ENCODE results near the gene ACAD10.

DNA sequence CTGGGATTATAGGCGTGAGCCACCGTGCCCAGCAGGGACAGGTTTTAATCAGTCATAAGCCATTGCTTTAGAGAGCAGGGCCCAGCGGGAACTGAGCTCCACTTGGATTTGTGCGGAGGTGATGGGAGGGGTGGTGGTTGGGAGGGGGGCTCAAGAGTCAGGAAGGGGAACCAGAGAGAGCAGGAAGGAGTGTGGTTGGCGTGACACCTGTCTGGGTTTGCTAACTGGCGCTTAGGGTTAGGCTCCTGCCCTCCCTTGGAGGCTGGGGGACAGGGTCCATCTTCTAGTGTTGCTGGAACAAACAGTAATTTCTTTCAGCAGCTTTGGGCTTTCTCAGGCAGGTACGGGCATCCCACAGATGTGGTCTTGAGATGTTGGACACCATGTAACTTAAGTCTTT lies 73.4 kb downstream of the ACAD10 start:
- TF ChIP-seq, protein P1, sequence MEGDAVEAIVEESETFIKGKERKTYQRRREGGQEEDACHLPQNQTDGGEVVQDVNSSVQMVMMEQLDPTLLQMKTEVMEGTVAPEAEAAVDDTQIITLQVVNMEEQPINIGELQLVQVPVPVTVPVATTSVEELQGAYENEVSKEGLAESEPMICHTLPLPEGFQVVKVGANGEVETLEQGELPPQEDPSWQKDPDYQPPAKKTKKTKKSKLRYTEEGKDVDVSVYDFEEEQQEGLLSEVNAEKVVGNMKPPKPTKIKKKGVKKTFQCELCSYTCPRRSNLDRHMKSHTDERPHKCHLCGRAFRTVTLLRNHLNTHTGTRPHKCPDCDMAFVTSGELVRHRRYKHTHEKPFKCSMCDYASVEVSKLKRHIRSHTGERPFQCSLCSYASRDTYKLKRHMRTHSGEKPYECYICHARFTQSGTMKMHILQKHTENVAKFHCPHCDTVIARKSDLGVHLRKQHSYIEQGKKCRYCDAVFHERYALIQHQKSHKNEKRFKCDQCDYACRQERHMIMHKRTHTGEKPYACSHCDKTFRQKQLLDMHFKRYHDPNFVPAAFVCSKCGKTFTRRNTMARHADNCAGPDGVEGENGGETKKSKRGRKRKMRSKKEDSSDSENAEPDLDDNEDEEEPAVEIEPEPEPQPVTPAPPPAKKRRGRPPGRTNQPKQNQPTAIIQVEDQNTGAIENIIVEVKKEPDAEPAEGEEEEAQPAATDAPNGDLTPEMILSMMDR (IDR thresholded peaks at IDR 0.05) = no peak
- no peak for TF ChIP-seq POLR2A (IDR thresholded peaks at IDR 0.05)
